Fibroblast of lung (primary cell): Measurements from ENCODE around the gene TCF4. TPM values are rescaled to one million over a fixed set of nuclear protein-coding genes. Genes with fewer than 3 reads are reported as not detected.

Experiments used
- DNase-seq, 2 donors: peaks; one replicate each; pipeline versions ENCODE4 v3.0.0 to v3.0.0-alpha.2; 2010; ENCODE audit warnings: low read depth in 2 of 2
- H2AFZ ChIP-seq: 2 replicates; pipeline ENCODE4 v1.5.1; 2012; ENCODE audit warnings: low read length, control low read depth, inconsistent platforms
- H3K27ac ChIP-seq: 2 replicates; pipeline ENCODE4 v1.5.1; 2011; ENCODE audit warnings: low read length, control low read depth; ENCODE audit not compliant: insufficient read depth
- H3K27me3 ChIP-seq: 2 replicates; pipeline ENCODE4 v1.5.1; 2011; ENCODE audit warnings: mild to moderate bottlenecking, low read length; ENCODE audit not compliant: control insufficient read depth, insufficient read depth
- H3K36me3 ChIP-seq: 2 replicates; pipeline ENCODE4 v1.5.1; 2011; ENCODE audit warnings: low read length; ENCODE audit not compliant: control insufficient read depth, insufficient read depth
- H3K4me1 ChIP-seq: 2 replicates; pipeline ENCODE4 v1.5.1; 2011; ENCODE audit warnings: low read length; ENCODE audit not compliant: control insufficient read depth, insufficient read depth; ENCODE audit errors: extremely low read depth
- H3K4me2 ChIP-seq: 2 replicates; pipeline ENCODE4 v1.5.1; 2011; ENCODE audit warnings: low read length, control low read depth; ENCODE audit not compliant: insufficient read depth; ENCODE audit errors: extremely low read depth
- H3K4me3 ChIP-seq, 4 experiments: fragments of 200-600 bp in 1 of 4; sonication (generic) in 1 of 4; replicated peaks in 1 of 4; 2 replicates each; pipeline ENCODE4 v1.5.1; 2011 to 2016; ENCODE audit warnings: low read length in 4 of 4, low read depth in 3 of 4, mild to moderate bottlenecking in 3 of 4, control low read depth in 2 of 4, inconsistent platforms in 1 of 4, mixed read lengths in 1 of 4; ENCODE audit not compliant: insufficient read depth in 1 of 4; ENCODE audit errors: control extremely low read depth in 1 of 4
- H3K79me2 ChIP-seq: 2 replicates; pipeline ENCODE4 v1.5.1; 2012; ENCODE audit warnings: mild to moderate bottlenecking, low read length, inconsistent platforms; ENCODE audit not compliant: control insufficient read depth, insufficient read depth
- H3K9ac ChIP-seq: 2 replicates; pipeline ENCODE4 v1.5.1; 2011; ENCODE audit warnings: mild to moderate bottlenecking, low read length, control low read depth; ENCODE audit not compliant: insufficient read depth
- H3K9me3 ChIP-seq: 2 replicates; pipeline ENCODE4 v1.5.1; 2012; ENCODE audit warnings: low read depth, low read length; ENCODE audit not compliant: control insufficient read depth, insufficient read depth
- H4K20me1 ChIP-seq: 2 replicates; pipeline ENCODE4 v1.5.1; 2011; ENCODE audit warnings: low read length; ENCODE audit not compliant: control insufficient read depth, insufficient read depth; ENCODE audit errors: extremely low read depth
- CTCF ChIP-seq, 2 donors: IDR thresholded peaks in 1 of 2; conservative IDR thresholded peaks in 1 of 2; 1 replicate in 1 of 2; 2 replicates in 1 of 2; pipeline ENCODE4 v1.5.1; 2011 to 2012; ENCODE audit warnings: low read length in 2 of 2, control low read depth in 1 of 2, inconsistent platforms in 1 of 2, low read depth in 1 of 2, mild to moderate bottlenecking in 1 of 2
- EZH2 ChIP-seq: IDR thresholded peaks from 2 replicates; pipeline ENCODE4 v1.5.1; 2012; ENCODE audit warnings: low read length, control low read depth, mild to moderate bottlenecking; ENCODE audit errors: missing control alignments
- polyA plus RNA-seq, 2 donors: library from polyadenylated mRNA; depleted of rRNA in 1 of 2; stranded (reverse) in 1 of 2; unstranded in 1 of 2; fragments of >200 nt; gene quantifications; 2 replicates each; pipeline ENCODE4 v1.2.1, GENCODE V29; 2011 to 2012; ENCODE audit warnings: missing spikeins in 1 of 2
- total RNA-seq: library from RNA; depleted of rRNA; stranded (reverse); fragments of >200 nt; gene quantifications from 2 replicates; pipeline ENCODE4 v1.2.1, GENCODE V29; 2014

Gene TCF4
- total and polyA plus RNA-seq, 2 donors (not counting 1 experiment from before 2014, with no cell fraction given), result 48.9 to 57.6 TPM

DNA sequence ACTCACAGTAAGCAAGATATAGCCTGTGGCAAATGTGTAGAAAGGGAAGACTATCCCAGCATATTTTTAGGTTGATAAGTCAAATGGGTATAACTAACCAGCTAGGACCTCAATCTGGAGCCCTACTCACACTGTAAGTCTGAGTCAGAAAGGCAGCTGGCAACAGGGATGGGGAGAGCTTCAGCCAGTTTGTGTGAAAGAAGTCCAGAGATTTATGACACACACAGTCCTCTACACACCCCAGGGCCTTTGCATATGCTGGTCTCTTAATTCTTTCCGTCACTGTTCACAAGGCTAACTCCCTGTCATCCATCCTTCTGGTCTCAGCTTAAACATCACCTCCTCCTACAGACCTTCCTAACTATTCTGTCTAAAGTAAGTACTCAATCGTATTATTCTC lies 5.9 kb upstream of the TCF4 start:
- no peak overlapping the region for H3K4me3 ChIP-seq
- TF ChIP-seq EZH2 (no peak), CTCF (conservative IDR thresholded peaks at IDR 0.05 in 1 of 2, IDR thresholded peaks at IDR 0.05 in 1 of 2; ENCODE audit: low read depth in 1 of 2, low read length in 2 of 2) (no peak)
- no peaks in the 10 kb centered on the region for H3K9me3 ChIP-seq
- no peaks in the 10 kb centered on the region for H3K4me1 ChIP-seq
- no peak overlapping the region for H3K4me2 ChIP-seq
- H3K79me2 ChIP-seq, result no peaks in the 10 kb centered on the region
- no peaks in the 10 kb centered on the region for H3K36me3 ChIP-seq
- H2AFZ ChIP-seq, result no peak overlapping the region
- DNase-seq, result peak in 1 of 2 donors; percentile 36
- H4K20me1 ChIP-seq, result no peaks in the 10 kb centered on the region
- H3K9ac ChIP-seq, result no peak overlapping the region
- no peak overlapping the region for H3K27ac ChIP-seq
- H3K27me3 ChIP-seq, result no peaks in the 10 kb centered on the region

GRCh38 chr18:55592572-55592971 lies 4.6 kb upstream of the TCF4 start:
- H3K79me2 ChIP-seq, result no peaks in the 10 kb centered on the region
- H2AFZ ChIP-seq, result no peak overlapping the region
- H3K4me2 ChIP-seq, result no peak overlapping the region
- H3K9me3 ChIP-seq, result no peaks in the 10 kb centered on the region
- peak in 1 of 2 donors; percentile 83 for DNase-seq
- no peak overlapping the region for H3K4me3 ChIP-seq
- H3K9ac ChIP-seq, result no peak overlapping the region
- no peaks in the 10 kb centered on the region for H3K27me3 ChIP-seq
- H3K27ac ChIP-seq, result no peak overlapping the region
- no peaks in the 10 kb centered on the region for H3K4me1 ChIP-seq
- TF ChIP-seq EZH2 (no peak), CTCF (conservative IDR thresholded peaks at IDR 0.05 in 1 of 2, IDR thresholded peaks at IDR 0.05 in 1 of 2; ENCODE audit: low read depth in 1 of 2, low read length in 2 of 2) (no peak)
- no peaks in the 10 kb centered on the region for H4K20me1 ChIP-seq
- no peaks in the 10 kb centered on the region for H3K36me3 ChIP-seq

- Histone ChIP-seq H3K9ac (no peak overlapping the region), H3K4me2 (no peak overlapping the region), H2AFZ (no peak overlapping the region), H4K20me1 (no peaks in the 10 kb centered on the region), H3K9me3 (no peaks in the 10 kb centered on the region), H3K79me2 (peaks cover 3% of the 10 kb centered on the region), H3K36me3 (no peaks in the 10 kb centered on the region), H3K4me1 (no peaks in the 10 kb centered on the region), H3K4me3 (no peak overlapping the region), H3K27me3 (no peaks in the 10 kb centered on the region), H3K27ac (no peak overlapping the region)
- no peak for DNase-seq
- TF ChIP-seq EZH2, result no peak
- TF ChIP-seq CTCF (conservative IDR thresholded peaks at IDR 0.05 in 1 of 2, IDR thresholded peaks at IDR 0.05 in 1 of 2; ENCODE audit: low read depth in 1 of 2, low read length in 2 of 2), result no peak
These were observed 4.1 kb upstream of the TCF4 start for GRCh38 chr18:55592106-55592505.
